Tibial nerve (tissue), 4 donors: ENCODE results near the gene DPEP3.

Experiments used
- CTCF ChIP-seq, 5 experiments: fragments of 200-600 bp in 3 of 5; fragments of 450-650 bp in 2 of 5; sonication (generic) in 3 of 5; IDR thresholded peaks; one replicate each; pipeline ENCODE4 v1.5.1; 2016 to 2019; ENCODE audit warnings: antibody characterized with exemption in 5 of 5, mild to moderate bottlenecking in 3 of 5, moderate library complexity in 2 of 5
- EP300 ChIP-seq, 2 donors: sonication (generic); formaldehyde crosslinking; IDR thresholded peaks; one replicate each; pipeline ENCODE4 v1.6.1; 2017; ENCODE audit warnings: antibody characterized with exemption in 2 of 2, mild to moderate bottlenecking in 1 of 2

- TF ChIP-seq CTCF (IDR thresholded peaks at IDR 0.05), result no peak
- no peak for TF ChIP-seq EP300 (IDR thresholded peaks at IDR 0.05)
These were observed 33.2 kb downstream of the DPEP3 start for GRCh38 chr16:67946966-67947558.
